ENCODE data around the gene SLC37A1. TPM values are rescaled to one million over a fixed set of nuclear protein-coding genes. Genes with fewer than 3 reads are reported as not detected.
"Not testable (repeated sequence)": the region's sequence is repeated elsewhere in the genome, so short reads cannot be mapped to it uniquely, and the experiment has no call there.

Gene SLC37A1
- total RNA-seq, 3 donors from 2014 or later = 16.3 to 22.1 (median 20.2) TPM

DNA sequence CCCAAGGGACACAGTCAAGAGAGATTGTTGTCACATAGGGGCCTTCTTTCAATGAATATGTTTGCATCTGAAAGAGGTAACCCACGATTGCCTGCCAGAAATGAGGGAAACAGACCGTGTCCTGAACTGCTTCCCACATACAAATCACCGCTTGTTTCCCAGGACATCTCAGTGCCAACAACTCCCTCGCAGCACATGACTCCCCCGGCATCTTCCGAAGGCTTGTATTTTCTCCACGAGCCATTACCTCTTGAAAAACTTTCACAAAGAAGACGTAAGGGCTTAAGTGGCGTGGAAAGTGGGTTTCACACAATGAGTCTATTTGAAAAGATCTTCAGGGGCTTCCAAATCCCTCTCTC, 108.1 kb downstream of the SLC37A1 start:
- no peak for DNase-seq
- no peak overlapping the region for H3K4me3 Mint-ChIP-seq
- H3K36me3 Mint-ChIP-seq (ENCODE audit: insufficient read depth) = no peaks in the 10 kb centered on the region
- peaks cover 10% of the 10 kb centered on the region for H3K27me3 Mint-ChIP-seq (ENCODE audit: low read depth)
- H3K4me1 Mint-ChIP-seq (ENCODE audit: low read depth) = no peaks in the 10 kb centered on the region
- ATAC-seq = no peak
- H3K9me3 Mint-ChIP-seq = no peaks in the 10 kb centered on the region

DNA sequence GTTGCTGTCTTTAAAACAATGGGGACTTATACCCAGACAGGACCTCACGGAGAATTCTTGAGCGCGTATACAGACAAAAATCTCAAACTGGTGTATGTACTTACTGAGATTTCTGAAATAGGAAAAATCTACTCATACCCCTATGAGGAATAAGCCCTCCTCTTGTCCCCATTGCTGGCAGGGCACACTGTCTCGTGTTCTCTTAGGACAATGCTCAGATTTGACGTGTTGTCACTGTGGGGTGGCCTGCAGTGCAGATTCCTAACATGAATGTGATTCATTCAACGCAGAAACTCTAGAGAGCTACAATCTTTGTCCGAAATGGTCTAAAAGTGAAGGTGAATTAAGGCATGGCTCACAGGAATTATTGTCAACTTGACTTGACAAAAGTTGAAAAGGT, 108.6 kb downstream of the SLC37A1 start:
- peaks cover 12% of the 10 kb centered on the region for H3K27me3 Mint-ChIP-seq (ENCODE audit: low read depth)
- H3K9me3 Mint-ChIP-seq = no peaks in the 10 kb centered on the region
- H3K4me3 Mint-ChIP-seq = no peak overlapping the region
- H3K36me3 Mint-ChIP-seq (ENCODE audit: insufficient read depth) = no peaks in the 10 kb centered on the region
- no peak for ATAC-seq
- DNase-seq = no peak
- H3K4me1 Mint-ChIP-seq (ENCODE audit: low read depth) = no peaks in the 10 kb centered on the region

DNA sequence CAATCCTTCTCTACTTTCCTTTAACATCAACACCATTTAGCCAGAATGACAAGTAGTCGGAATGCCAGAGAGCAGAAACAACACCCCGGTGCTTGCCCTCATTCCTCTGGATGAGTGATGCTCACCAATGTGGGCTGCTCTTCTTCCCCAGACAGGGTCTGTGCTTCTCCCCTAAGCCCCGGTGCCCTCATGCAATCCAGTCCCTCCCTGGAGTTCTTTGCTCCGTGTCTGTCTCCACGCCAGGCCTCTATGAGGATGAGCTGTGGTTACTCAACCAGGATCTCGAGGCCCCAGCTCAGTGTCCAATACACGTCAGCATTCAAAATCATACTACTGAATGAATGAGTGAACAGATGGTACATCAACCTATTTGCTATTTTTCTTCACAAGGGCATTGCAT, 110.0 kb downstream of the SLC37A1 start:
- Mint-ChIP-seq H3K36me3 (ENCODE audit: insufficient read depth) (no peaks in the 10 kb centered on the region), H3K9me3 (no peaks in the 10 kb centered on the region), H3K4me1 (ENCODE audit: low read depth) (no peaks in the 10 kb centered on the region), H3K4me3 (no peak overlapping the region), H3K27me3 (ENCODE audit: low read depth) (peaks cover 10% of the 10 kb centered on the region)
- DNase-seq (no peak), ATAC-seq (no peak)

DNA sequence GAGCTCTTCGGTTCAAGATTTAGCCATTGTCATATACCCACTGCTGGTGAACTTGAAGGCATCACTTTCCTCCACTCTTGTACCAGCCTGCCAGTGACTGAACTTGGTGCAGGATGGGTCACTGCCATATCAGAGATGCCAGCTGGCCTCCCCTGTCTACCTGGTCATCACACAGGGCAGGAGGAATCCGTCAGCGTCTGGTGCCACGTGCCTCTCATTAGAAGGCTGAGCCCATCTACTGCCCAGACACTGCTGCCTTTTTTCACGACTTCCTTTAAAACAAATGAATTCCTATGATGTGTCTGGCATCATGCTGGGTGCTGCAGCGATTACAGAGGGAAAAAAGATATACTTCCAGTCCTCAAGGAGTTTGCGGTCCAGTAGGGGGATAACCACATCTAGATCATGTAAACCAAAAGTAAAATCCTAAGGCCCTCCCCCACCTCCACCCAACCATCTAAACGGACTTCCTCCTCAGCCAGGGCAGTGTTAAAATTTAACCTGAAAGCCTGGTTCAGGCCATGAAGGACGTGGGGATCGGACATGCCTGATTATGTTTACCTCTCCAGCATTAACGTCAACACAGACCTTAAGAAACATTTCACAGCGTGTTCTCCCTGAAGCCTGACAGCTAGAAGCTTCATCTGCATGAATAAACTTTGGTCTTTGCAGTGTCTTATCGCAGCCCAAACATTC, 110.6 kb downstream of the SLC37A1 start:
- DNase-seq = no peak
- no peak overlapping the region for H3K4me3 Mint-ChIP-seq
- H3K9me3 Mint-ChIP-seq = no peaks in the 10 kb centered on the region
- no peaks in the 10 kb centered on the region for H3K36me3 Mint-ChIP-seq (ENCODE audit: insufficient read depth)
- no peaks in the 10 kb centered on the region for H3K4me1 Mint-ChIP-seq (ENCODE audit: low read depth)
- ATAC-seq = no peak
- peaks cover 10% of the 10 kb centered on the region for H3K27me3 Mint-ChIP-seq (ENCODE audit: low read depth)

DNA sequence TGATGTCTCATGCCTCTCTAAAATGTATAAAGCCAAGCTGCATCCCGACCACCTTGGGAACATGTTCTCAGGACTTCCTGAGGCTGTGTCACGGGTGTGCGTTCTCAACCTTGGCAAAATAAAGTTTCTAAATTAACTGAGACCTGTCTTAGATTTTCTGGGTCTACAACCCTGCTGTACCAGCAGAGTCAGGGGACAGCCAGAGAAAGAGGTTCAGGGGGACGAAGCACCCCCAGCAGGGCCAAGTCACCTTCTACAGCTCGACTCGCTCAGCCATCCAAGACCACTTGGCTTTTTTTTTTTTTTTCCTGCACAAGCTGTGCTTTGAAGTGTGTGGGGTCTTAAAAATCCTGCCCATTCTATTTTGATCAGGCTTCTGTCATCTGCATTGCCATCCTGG, 111.3 kb downstream of the SLC37A1 start:
- Mint-ChIP-seq H3K9me3 (no peaks in the 10 kb centered on the region), H3K27me3 (ENCODE audit: low read depth) (peaks cover 8% of the 10 kb centered on the region), H3K4me3 (no peak overlapping the region), H3K36me3 (ENCODE audit: insufficient read depth) (no peaks in the 10 kb centered on the region), H3K4me1 (ENCODE audit: low read depth) (no peaks in the 10 kb centered on the region)
- ATAC-seq (no peak), DNase-seq (no peak)

DNA sequence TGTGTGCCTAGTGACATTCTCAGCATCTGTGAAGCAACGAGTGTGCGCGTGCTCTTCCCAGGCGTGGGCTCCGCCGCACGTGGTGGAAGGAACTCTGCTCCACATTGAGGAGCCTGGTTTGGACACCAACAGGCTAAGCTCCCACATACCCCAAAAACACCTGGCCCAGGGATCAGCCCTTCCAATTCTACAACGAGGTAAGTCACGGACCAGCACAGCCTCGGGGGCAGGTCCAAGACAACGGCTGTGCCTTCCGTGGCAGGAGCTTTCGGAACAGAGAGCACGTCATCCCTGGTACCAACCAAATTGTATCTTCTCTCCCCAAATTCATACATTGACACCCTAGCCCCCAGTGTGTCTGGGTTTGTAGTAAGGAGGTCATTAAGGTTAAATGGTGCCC, 112.5 kb downstream of the SLC37A1 start:
- ATAC-seq (no peak), DNase-seq (no peak)
- no peaks in the 10 kb centered on the region for H3K9me3 Mint-ChIP-seq
- no peak overlapping the region for H3K4me3 Mint-ChIP-seq
- H3K36me3 Mint-ChIP-seq (ENCODE audit: insufficient read depth) = no peaks in the 10 kb centered on the region
- peaks cover 8% of the 10 kb centered on the region for H3K27me3 Mint-ChIP-seq (ENCODE audit: low read depth)
- H3K4me1 Mint-ChIP-seq (ENCODE audit: low read depth) = peaks cover 2% of the 10 kb centered on the region

DNA sequence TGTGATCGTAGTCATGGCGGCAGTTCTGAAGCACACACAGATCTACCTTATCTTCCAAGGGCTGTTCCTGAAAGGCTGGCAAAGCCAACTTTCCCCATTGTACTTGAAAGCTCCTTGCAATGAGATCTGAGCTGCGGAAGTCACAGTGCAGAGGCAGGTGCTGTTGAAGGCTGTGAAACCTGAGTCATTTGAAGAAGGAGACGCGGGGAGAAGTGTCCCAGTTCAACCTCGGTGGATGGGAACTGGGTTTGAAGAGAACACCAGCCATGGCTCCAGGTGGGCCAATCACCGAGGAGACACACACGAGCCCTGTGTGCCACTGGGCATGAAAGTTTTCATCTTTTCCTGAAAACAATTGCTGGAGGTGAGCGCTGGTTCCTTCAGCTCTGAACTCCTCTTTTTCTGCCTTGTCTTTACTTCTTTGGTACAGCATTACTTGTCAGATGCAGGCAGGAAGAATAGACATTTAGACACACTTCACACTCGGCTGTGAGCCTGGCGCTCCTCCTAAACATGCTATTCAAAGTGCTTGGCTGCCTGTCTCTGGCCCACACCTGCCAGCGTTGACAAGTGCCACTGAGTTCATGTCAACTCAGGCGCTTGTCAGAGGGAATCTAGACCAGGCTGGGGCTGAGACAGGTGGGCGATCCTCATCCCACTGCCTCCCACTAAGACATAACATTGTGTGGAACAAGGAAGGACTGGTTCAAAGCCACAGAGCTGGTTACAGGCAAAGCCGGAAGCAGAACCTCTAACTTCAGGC, 114.1 kb downstream of the SLC37A1 start:
- H3K27me3 Mint-ChIP-seq (ENCODE audit: low read depth) = peaks cover 8% of the 10 kb centered on the region
- DNase-seq (no peak), ATAC-seq (no peak)
- H3K9me3 Mint-ChIP-seq = no peaks in the 10 kb centered on the region
- H3K4me1 Mint-ChIP-seq (ENCODE audit: low read depth) = peaks cover 2% of the 10 kb centered on the region
- H3K36me3 Mint-ChIP-seq (ENCODE audit: insufficient read depth) = no peaks in the 10 kb centered on the region
- H3K4me3 Mint-ChIP-seq = no peak overlapping the region

DNA sequence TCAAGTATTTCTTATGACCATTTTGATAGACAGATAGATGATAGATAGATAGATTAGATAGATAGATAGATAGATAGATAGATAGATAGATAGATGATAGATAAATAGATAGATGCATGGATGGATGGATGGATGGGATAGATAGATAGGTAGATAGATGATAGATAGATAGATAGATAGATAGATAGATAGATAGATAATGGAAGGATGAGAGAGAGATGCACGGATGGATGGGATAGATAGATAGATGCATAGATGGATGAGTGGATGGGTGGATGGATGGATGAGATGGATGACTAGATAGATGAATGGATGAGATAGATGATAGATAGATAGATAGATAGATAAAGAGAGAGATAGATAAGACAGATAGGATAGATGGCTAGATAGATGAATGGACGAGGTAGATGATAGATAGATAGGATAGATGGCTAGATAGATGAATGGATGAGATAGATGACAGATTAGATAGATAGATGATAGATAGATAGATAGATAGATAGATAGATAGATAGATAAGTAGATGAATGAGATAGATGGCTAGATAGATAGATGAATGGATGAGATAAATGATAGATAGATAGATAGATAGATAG, 114.9 kb downstream of the SLC37A1 start:
- H3K36me3 Mint-ChIP-seq (ENCODE audit: insufficient read depth); DNase-seq; H3K4me3 Mint-ChIP-seq; H3K4me1 Mint-ChIP-seq (ENCODE audit: low read depth); H3K27me3 Mint-ChIP-seq (ENCODE audit: low read depth); ATAC-seq; H3K9me3 Mint-ChIP-seq: not testable (repeated sequence)

DNA sequence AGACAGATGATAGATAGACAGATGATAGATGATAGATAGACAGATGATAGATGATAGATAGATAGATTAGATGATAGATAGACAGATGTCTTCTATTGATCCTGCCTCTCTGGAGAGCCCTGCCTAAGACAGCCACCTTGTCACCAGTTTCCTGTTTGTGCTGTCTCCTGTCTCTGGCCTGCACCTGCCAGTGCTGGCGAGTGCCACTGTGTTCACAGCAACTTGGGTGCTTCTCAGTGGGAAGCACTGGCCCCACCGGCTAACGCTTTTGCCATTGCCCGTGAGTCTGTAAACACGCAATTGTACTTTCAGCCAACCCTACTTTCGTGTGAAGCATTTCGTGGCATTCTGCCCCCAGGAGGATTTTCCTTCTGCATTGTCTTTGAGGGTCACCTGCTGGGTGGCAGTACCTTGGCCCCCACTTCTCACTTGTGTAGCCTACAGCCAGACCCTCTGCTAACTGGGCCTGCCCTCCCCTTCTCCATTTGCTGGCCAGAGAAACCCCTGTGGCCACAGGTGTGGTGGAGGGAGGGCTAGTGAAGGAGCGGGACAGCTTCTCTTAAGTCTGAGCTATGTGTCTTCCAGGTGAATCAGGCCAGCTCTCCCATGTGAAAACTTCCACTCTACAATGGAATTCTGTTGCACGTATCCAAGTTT, 116.4 kb downstream of the SLC37A1 start:
- DNase-seq = no peak
- ATAC-seq = no peak
- Mint-ChIP-seq H3K27me3 (ENCODE audit: low read depth) (peaks cover 8% of the 10 kb centered on the region), H3K9me3 (no peaks in the 10 kb centered on the region), H3K4me1 (ENCODE audit: low read depth) (peaks cover 2% of the 10 kb centered on the region), H3K4me3 (no peak overlapping the region), H3K36me3 (ENCODE audit: insufficient read depth) (no peaks in the 10 kb centered on the region)

DNA sequence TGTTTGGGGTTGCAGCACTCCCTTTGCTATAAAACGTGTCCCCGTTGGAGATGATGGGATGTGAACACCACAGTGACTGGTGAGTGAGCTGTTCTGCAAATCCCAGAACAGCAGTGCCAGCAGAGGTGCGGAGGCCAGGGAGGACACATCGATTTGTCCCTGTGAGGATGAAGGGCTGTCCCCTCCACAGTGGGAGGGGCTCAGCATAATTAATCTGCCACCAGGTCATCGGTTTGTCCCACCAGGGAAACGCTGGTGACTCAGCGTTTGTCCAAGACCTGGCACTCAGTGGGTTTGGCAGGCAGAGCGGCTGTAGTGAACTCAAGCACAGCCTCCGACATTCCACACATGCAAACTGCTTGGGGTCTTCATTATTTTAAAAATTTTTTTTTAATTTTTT, 117.0 kb downstream of the SLC37A1 start:
- H3K4me1 Mint-ChIP-seq (ENCODE audit: low read depth) = peaks cover 2% of the 10 kb centered on the region
- H3K36me3 Mint-ChIP-seq (ENCODE audit: insufficient read depth) = no peaks in the 10 kb centered on the region
- H3K4me3 Mint-ChIP-seq = no peak overlapping the region
- no peak for DNase-seq
- H3K9me3 Mint-ChIP-seq = no peaks in the 10 kb centered on the region
- H3K27me3 Mint-ChIP-seq (ENCODE audit: low read depth) = peaks cover 8% of the 10 kb centered on the region
- no peak for ATAC-seq

Other genes with a start within 250 kb of the SLC37A1 start
- gene TFF3, start 198.4 kb upstream of the SLC37A1 start, total RNA-seq = under 1 TPM in 2 of 3 donors, not detected in 1; 0.29 to 0.96 TPM
- not detected for gene TFF2, start 162.9 kb upstream of the SLC37A1 start, total RNA-seq
- gene TFF1, start 147.3 kb upstream of the SLC37A1 start, total RNA-seq = under 1 TPM in 1 of 3 donors, not detected in 2; 0.82 TPM
- 1 to 10 TPM; 2.0 to 2.6 (median 2.1) TPM for gene TMPRSS3, start 117.8 kb upstream of the SLC37A1 start, total RNA-seq
- gene UBASH3A, start 110.0 kb upstream of the SLC37A1 start, total RNA-seq = 10 to 100 TPM in 2 of 3 donors, 1 to 10 TPM in 1; 8.8 to 13.7 (median 11.3) TPM
- not detected for gene RSPH1, start 17.6 kb upstream of the SLC37A1 start, total RNA-seq
- gene PDE9A, start 139.8 kb downstream of the SLC37A1 start, total RNA-seq = 1 to 10 TPM in 2 of 3 donors, under 1 TPM in 1; 0.90 to 4.7 (median 2.5) TPM

Data from activated T-cell treated with anti-CD3 and anti-CD28 coated beads, Interleukin-2, amount 50 U/mL, for 4 hours (primary cell).